Measurements from ENCODE around the gene DAND5. TPM values are rescaled to one million over a fixed set of nuclear protein-coding genes. Genes with fewer than 3 reads are reported as not detected.

The DAND5 gene
- total and polyA plus RNA-seq, 2 of the 13 experiments (the other 11 are each of a cell fraction or from before 2014, with no cell fraction given), result 0.04 TPM; not detected in 1

- CTCF ChIA-PET (ENCODE audit: low intra/inter-chr PET ratio, low total read pairs), result no interaction called here
- no peak for DNase-seq (ENCODE audit: low spot score)
- ATAC-seq, result no peak; the same call in 2 of the 3 replicates
- no peak for FAIRE-seq
- intact Hi-C loops (cut with micrococcal nuclease; ENCODE audit: unreplicated experiment) (no loop called here), in situ Hi-C loops (cut with HindIII; ENCODE audit: extremely low pct_ligation_motif_present, low pct_unique_long_range_greater_than_20kb) (no loop called here)
- peaks cover 5 to 10% of the 10 kb centered on the region in 2 experiments; a peak in 4 of 5 replicates for H3K36me3 ChIP-seq (replicated peaks in 1 of 2; ENCODE audit: control insufficient read depth in 1 of 2, insufficient read depth in 2 of 2, low read length in 2 of 2)
- H3K27ac ChIP-seq (ENCODE audit: extremely low read length, insufficient read depth, low read length), result no peak overlapping the region
- H4K20me1 ChIP-seq (ENCODE audit: insufficient read depth, low read length), result peaks cover 6% of the 10 kb centered on the region; the same call in 1 of the 2 replicates
- no peaks in the 10 kb centered on the region for H3K9me3 ChIP-seq (ENCODE audit: low read length)
- peaks cover 22% of the 10 kb centered on the region for H3K4me1 ChIP-seq (ENCODE audit: insufficient read depth, low read length)
- no peaks in the 10 kb centered on the region for H3K27me3 ChIP-seq (ENCODE audit: control insufficient read depth in 1 of 2, insufficient read depth in 2 of 2, low read length in 2 of 2)
- no TSS peak for BruUV-seq (replicated peaks)
- H3K79me2 ChIP-seq (ENCODE audit: insufficient read depth, low read length), result peaks cover 37% of the 10 kb centered on the region
- POLR2A ChIA-PET, result interaction anchor here (1.4 to 2.1 kb wide), 3 partner anchors 12 to 63 kb away, joined by 8 to 13 read pairs (median 9); no protein-coding TSS in a partner anchor
- H2AFZ ChIP-seq (ENCODE audit: low read length), result no peak overlapping the region
- peak overlapping the region; percentile 78; the same call in 1 of the 2 replicates for H3K9ac ChIP-seq (ENCODE audit: insufficient read depth, low read depth, low read length)
- WGBS (ENCODE audit: low lambda C conversion rate), result 92% methylated on average over 15 of the region's 25 CpGs
- H3K4me2 ChIP-seq (ENCODE audit: low read depth, low read length), result peak overlapping the region; percentile 83
- peak overlapping the region; percentile 79 to 96 (median 85); a peak in 4 of 6 replicates for H3K4me3 ChIP-seq (replicated peaks in 1 of 3; ENCODE audit: insufficient read depth in 1 of 3, low read depth in 2 of 3, low read length in 3 of 3)
- TF ChIP-seq ZNF33A (CRISPR knock-in tag; IDR thresholded peaks at IDR 0.05; ENCODE audit: borderline replicate concordance) (no peak), ZNF564 (CRISPR knock-in tag; IDR thresholded peaks at IDR 0.05) (0 out of 2 replicates have a peak, but pooled peaks have one; percentile 2), TP53 (CRISPR knock-in tag; conservative IDR thresholded peaks at IDR 0.05) (no peak), RXRB (CRISPR knock-in tag; IDR thresholded peaks at IDR 0.05; ENCODE audit: borderline replicate concordance) (no peak), AGO2 (optimal IDR thresholded peaks at IDR 0.05; ENCODE audit: low read depth, low read length) (peak; percentile 43), ZFP62 (CRISPR knock-in tag; IDR thresholded peaks at IDR 0.05) (no peak), SNAPC4 (CRISPR knock-in tag; IDR thresholded peaks at IDR 0.05) (0 out of 2 replicates have a peak, but pooled peaks have one; percentile 24), ZNF501 (CRISPR knock-in tag; IDR thresholded peaks at IDR 0.05) (0 out of 2 replicates have a peak, but pooled peaks have one; percentile 23), MED1 (CRISPR knock-in tag; IDR thresholded peaks at IDR 0.05) (no peak), TCF7 (IDR thresholded peaks at IDR 0.05; ENCODE audit: low read depth) (no peak), DRAP1 (CRISPR knock-in tag; IDR thresholded peaks at IDR 0.05) (no peak), HNRNPUL1 (IDR thresholded peaks at IDR 0.05; ENCODE audit: low read depth, low read length) (no peak), KAT2B (IDR thresholded peaks at IDR 0.05; ENCODE audit: borderline replicate concordance, low read depth, low read length) (no peak), DZIP1 (CRISPR knock-in tag; IDR thresholded peaks at IDR 0.05) (no peak), ZNF549 (CRISPR knock-in tag; IDR thresholded peaks at IDR 0.05) (no peak), ZMYM4 (CRISPR knock-in tag; IDR thresholded peaks at IDR 0.05) (no peak), ZNF772 (CRISPR knock-in tag; IDR thresholded peaks at IDR 0.05) (no peak)
Measured at GRCh38 chr19:12997179-12997966, 28.0 kb downstream of the DAND5 start.

All from HepG2 (cell line).